Activated CD8-positive, alpha-beta memory T cell treated with anti-CD3 and anti-CD28 coated beads, Interleukin-2, amount 50 U/mL, for 4 hours (primary cell): ENCODE measurements around the gene HACD4.
A peak's percentile ranks its signal among the peaks of the same experiment; 100 is the strongest.

Experiments
- DNase-seq: peaks from one replicate; pipeline ENCODE4 v3.0.0-alpha.2; 2020

Gene HACD4

GRCh38 chr9:21031091-21031807 is at the start of gene HACD4:
HACD4 (minus strand) TSS chr9:21031640; CDS start chr9:21031590, 50 bp downstream.
- DNase-seq: peak; percentile 62

- no peak for DNase-seq
Observed at GRCh38 chr9:21080793-21081192, 49.4 kb upstream of the HACD4 start.

- no peak for DNase-seq
Observed at GRCh38 chr9:21078702-21079101, 47.3 kb upstream of the HACD4 start.

- no peak for DNase-seq
Observed at GRCh38 chr9:21077781-21078180, 46.3 kb upstream of the HACD4 start, which contains the start of gene IFNB1. IFNB1 (minus strand) TSS chr9:21077942; CDS start chr9:21077869, 73 bp downstream.

- DNase-seq: no peak
Observed at GRCh38 chr9:21075484-21075883, 44.0 kb upstream of the HACD4 start.

- no peak for DNase-seq
Observed at GRCh38 chr9:21070906-21071305, 39.5 kb upstream of the HACD4 start.

GRCh38 chr9:21070171-21070571 is 38.7 kb upstream of the HACD4 start:
- no peak for DNase-seq

GRCh38 chr9:21060919-21061561 is 29.6 kb upstream of the HACD4 start:
- no peak for DNase-seq

GRCh38 chr9:21056931-21057330 is 25.5 kb upstream of the HACD4 start:
- DNase-seq: no peak

- no peak for DNase-seq
Observed at GRCh38 chr9:21053851-21054250, 22.4 kb upstream of the HACD4 start.

GRCh38 chr9:21047281-21047691 is 15.8 kb upstream of the HACD4 start:
- DNase-seq: no peak

- no peak for DNase-seq
Observed at GRCh38 chr9:21043841-21044240, 12.4 kb upstream of the HACD4 start.

- no peak for DNase-seq
Observed at GRCh38 chr9:21042466-21042865, 11.0 kb upstream of the HACD4 start.

GRCh38 chr9:21039302-21039701 is 7.9 kb upstream of the HACD4 start:
- DNase-seq: no peak

- no peak for DNase-seq
Observed at GRCh38 chr9:21037278-21037677, 5.8 kb upstream of the HACD4 start.

- DNase-seq: no peak
Observed at GRCh38 chr9:21031808-21032183, 356 bp upstream of the HACD4 start.

GRCh38 chr9:21030389-21031035 is 928 bp downstream of the HACD4 start:
- DNase-seq: no peak

GRCh38 chr9:21029661-21030060 is 1.8 kb downstream of the HACD4 start:
- no peak for DNase-seq

- no peak for DNase-seq
Observed at GRCh38 chr9:21028466-21028865, 3.0 kb downstream of the HACD4 start.

GRCh38 chr9:21027295-21027694 is 4.1 kb downstream of the HACD4 start:
- no peak for DNase-seq

GRCh38 chr9:21023861-21024260 is 7.6 kb downstream of the HACD4 start:
- no peak for DNase-seq

GRCh38 chr9:21018177-21018576 is 13.3 kb downstream of the HACD4 start:
- DNase-seq: no peak

- no peak for DNase-seq
Observed at GRCh38 chr9:21016701-21017491, 14.5 kb downstream of the HACD4 start.
